ENCODE data around the gene VRK2. TPM values are rescaled to one million over a fixed set of nuclear protein-coding genes. Genes with fewer than 3 reads are reported as not detected.
"Not testable (repeated sequence)": the region's sequence is repeated elsewhere in the genome, so short reads cannot be mapped to it uniquely, and the experiment has no call there.

VRK2 gene
- total RNA-seq, 3 donors from 2014 or later = 26.9 to 34.0 (median 28.2) TPM

- H3K27ac ChIP-seq = no peak overlapping the region
- TF ChIP-seq POLR2A (IDR thresholded peaks at IDR 0.05) (no peak), CTCF (IDR thresholded peaks at IDR 0.05) (no peak), POLR2AphosphoS5 (IDR thresholded peaks at IDR 0.05) (no peak)
- H3K27me3 ChIP-seq = no peaks in the 10 kb centered on the region
- no peak for DNase-seq (ENCODE audit: low spot score in 2 of 2)
- H3K36me3 ChIP-seq = no peaks in the 10 kb centered on the region
- no peaks in the 10 kb centered on the region for H3K4me1 ChIP-seq
- no peaks in the 10 kb centered on the region for H3K9me3 ChIP-seq
- no peak overlapping the region for H3K4me3 ChIP-seq
- intact Hi-C loops (cut with DNase I; ENCODE audit: low total_unique reads) = no loop called here
These were observed 110.2 kb downstream of the VRK2 start for GRCh38 chr2:58156780-58157179.

- Histone ChIP-seq H3K27me3 (no peaks in the 10 kb centered on the region), H3K27ac (no peak overlapping the region), H3K4me1 (no peaks in the 10 kb centered on the region), H3K4me3 (no peak overlapping the region), H3K36me3 (no peaks in the 10 kb centered on the region), H3K9me3 (no peaks in the 10 kb centered on the region)
- TF ChIP-seq POLR2AphosphoS5 (IDR thresholded peaks at IDR 0.05) (no peak), CTCF (IDR thresholded peaks at IDR 0.05) (no peak), POLR2A (IDR thresholded peaks at IDR 0.05) (no peak)
- intact Hi-C loops (cut with DNase I; ENCODE audit: low total_unique reads) = no loop called here
- DNase-seq (ENCODE audit: low spot score in 2 of 2) = no peak
These were observed 111.1 kb downstream of the VRK2 start for GRCh38 chr2:58157754-58158153.

- no peaks in the 10 kb centered on the region for H3K4me1 ChIP-seq
- H3K27me3 ChIP-seq = no peaks in the 10 kb centered on the region
- intact Hi-C loops (cut with DNase I; ENCODE audit: low total_unique reads) = no loop called here
- no peak overlapping the region for H3K4me3 ChIP-seq
- TF ChIP-seq POLR2A (IDR thresholded peaks at IDR 0.05) (no peak), POLR2AphosphoS5 (IDR thresholded peaks at IDR 0.05) (no peak), CTCF (IDR thresholded peaks at IDR 0.05) (no peak)
- no peak overlapping the region for H3K27ac ChIP-seq
- H3K36me3 ChIP-seq = no peaks in the 10 kb centered on the region
- DNase-seq (ENCODE audit: low spot score in 2 of 2) = no peak
- no peaks in the 10 kb centered on the region for H3K9me3 ChIP-seq
These were observed 111.9 kb downstream of the VRK2 start for GRCh38 chr2:58158481-58158880.

- intact Hi-C loops (cut with DNase I; ENCODE audit: low total_unique reads) = no loop called here
- Histone ChIP-seq H3K27me3 (no peaks in the 10 kb centered on the region), H3K9me3 (no peaks in the 10 kb centered on the region), H3K4me3 (no peak overlapping the region), H3K27ac (no peak overlapping the region), H3K4me1 (no peaks in the 10 kb centered on the region), H3K36me3 (no peaks in the 10 kb centered on the region)
- no peak for TF ChIP-seq POLR2AphosphoS5 (IDR thresholded peaks at IDR 0.05)
- TF ChIP-seq POLR2A (IDR thresholded peaks at IDR 0.05) = no peak
- no peak for TF ChIP-seq CTCF (IDR thresholded peaks at IDR 0.05)
- DNase-seq (ENCODE audit: low spot score in 2 of 2) = no peak
These were observed 117.3 kb downstream of the VRK2 start for GRCh38 chr2:58163913-58164312.

- H3K36me3 ChIP-seq; H3K9me3 ChIP-seq; H3K27me3 ChIP-seq; H3K4me3 ChIP-seq; DNase-seq (ENCODE audit: low spot score in 2 of 2); intact Hi-C loops (cut with DNase I; ENCODE audit: low total_unique reads); H3K4me1 ChIP-seq; H3K27ac ChIP-seq: not testable (repeated sequence)
These were observed 121.5 kb downstream of the VRK2 start for GRCh38 chr2:58168130-58168529.

GRCh38 chr2:58169845-58170244 is 123.2 kb downstream of the VRK2 start:
- H3K27ac ChIP-seq; H3K36me3 ChIP-seq; H3K9me3 ChIP-seq; H3K27me3 ChIP-seq; intact Hi-C loops (cut with DNase I; ENCODE audit: low total_unique reads); H3K4me3 ChIP-seq; H3K4me1 ChIP-seq; DNase-seq (ENCODE audit: low spot score in 2 of 2): not testable (repeated sequence)

GRCh38 chr2:58170334-58170933 is 123.8 kb downstream of the VRK2 start:
- H3K27ac ChIP-seq; H3K36me3 ChIP-seq; H3K4me3 ChIP-seq; H3K4me1 ChIP-seq; DNase-seq (ENCODE audit: low spot score in 2 of 2); intact Hi-C loops (cut with DNase I; ENCODE audit: low total_unique reads); H3K27me3 ChIP-seq; H3K9me3 ChIP-seq: not testable (repeated sequence)

- H3K4me1 ChIP-seq; H3K36me3 ChIP-seq; H3K9me3 ChIP-seq; H3K4me3 ChIP-seq; H3K27me3 ChIP-seq; H3K27ac ChIP-seq; intact Hi-C loops (cut with DNase I; ENCODE audit: low total_unique reads); DNase-seq (ENCODE audit: low spot score in 2 of 2): not testable (repeated sequence)
These were observed 125.2 kb downstream of the VRK2 start for GRCh38 chr2:58171831-58172230.

GRCh38 chr2:58177187-58177586 is 130.6 kb downstream of the VRK2 start:
- intact Hi-C loops (cut with DNase I; ENCODE audit: low total_unique reads); H3K36me3 ChIP-seq; H3K27me3 ChIP-seq; H3K4me1 ChIP-seq; H3K9me3 ChIP-seq; H3K27ac ChIP-seq; DNase-seq (ENCODE audit: low spot score in 2 of 2); H3K4me3 ChIP-seq: not testable (repeated sequence)

Data from breast epithelium (tissue), 4 donors.